ENCODE measurements around the gene ATP5PB. TPM values are rescaled to one million over a fixed set of nuclear protein-coding genes. Genes with fewer than 3 reads are reported as not detected.

ATP5PB gene
- total RNA-seq, 1 donor from 2014 or later: 142 TPM

GRCh38 chr1:111453706-111454105 is 4.4 kb downstream of the ATP5PB start:
- no peak for DNase-seq (ENCODE audit: extremely low spot score in 2 of 2)
- no peak overlapping the region for H3K27ac ChIP-seq
- no peaks in the 10 kb centered on the region for H3K9me3 ChIP-seq
- no peak for TF ChIP-seq CTCF (IDR thresholded peaks at IDR 0.05)
- TF ChIP-seq POLR2AphosphoS5 (IDR thresholded peaks at IDR 0.05; ENCODE audit: insufficient read depth in 1 of 2, low read depth in 1 of 2): no peak
- TF ChIP-seq POLR2A (IDR thresholded peaks at IDR 0.05): no peak
- H3K4me3 ChIP-seq: no peak overlapping the region
- intact Hi-C loops (cut with DNase I): no loop called here
- H3K36me3 ChIP-seq: peaks cover 0 to 49% of the 10 kb centered on the region in 2 donors
- peaks cover 50% of the 10 kb centered on the region for H3K4me1 ChIP-seq
- no peaks in the 10 kb centered on the region for H3K27me3 ChIP-seq

- no peaks in the 10 kb centered on the region for H3K27me3 ChIP-seq
- H3K36me3 ChIP-seq: peaks cover 0 to 60% of the 10 kb centered on the region in 2 donors
- H3K4me3 ChIP-seq: no peak overlapping the region
- no peak for TF ChIP-seq POLR2A (IDR thresholded peaks at IDR 0.05)
- no peak for TF ChIP-seq CTCF (IDR thresholded peaks at IDR 0.05)
- TF ChIP-seq POLR2AphosphoS5 (IDR thresholded peaks at IDR 0.05; ENCODE audit: insufficient read depth in 1 of 2, low read depth in 1 of 2): no peak
- no peak overlapping the region for H3K27ac ChIP-seq
- no peak for DNase-seq (ENCODE audit: extremely low spot score in 2 of 2)
- intact Hi-C loops (cut with DNase I): no loop called here
- H3K4me1 ChIP-seq: peaks cover 47% of the 10 kb centered on the region
- no peaks in the 10 kb centered on the region for H3K9me3 ChIP-seq
These were observed 5.8 kb downstream of the ATP5PB start for GRCh38 chr1:111454859-111455641.

- Histone ChIP-seq H3K4me1 (peaks cover 41% of the 10 kb centered on the region), H3K36me3 (peaks cover 0 to 63% of the 10 kb centered on the region in 2 donors), H3K27me3 (no peaks in the 10 kb centered on the region), H3K9me3 (no peaks in the 10 kb centered on the region), H3K27ac (no peak overlapping the region), H3K4me3 (no peak overlapping the region)
- DNase-seq (ENCODE audit: extremely low spot score in 2 of 2): no peak
- TF ChIP-seq POLR2AphosphoS5 (IDR thresholded peaks at IDR 0.05; ENCODE audit: insufficient read depth in 1 of 2, low read depth in 1 of 2) (no peak), POLR2A (IDR thresholded peaks at IDR 0.05) (no peak), CTCF (IDR thresholded peaks at IDR 0.05) (no peak)
- intact Hi-C loops (cut with DNase I): no loop called here
These were observed 6.4 kb downstream of the ATP5PB start for GRCh38 chr1:111455642-111456031.

- Histone ChIP-seq H3K4me3 (no peak overlapping the region), H3K27ac (no peak overlapping the region), H3K27me3 (no peaks in the 10 kb centered on the region), H3K9me3 (no peaks in the 10 kb centered on the region), H3K4me1 (no peaks in the 10 kb centered on the region), H3K36me3 (peaks cover 0 to 61% of the 10 kb centered on the region in 2 donors)
- no peak for DNase-seq (ENCODE audit: extremely low spot score in 2 of 2)
- TF ChIP-seq POLR2AphosphoS5 (IDR thresholded peaks at IDR 0.05; ENCODE audit: insufficient read depth in 1 of 2, low read depth in 1 of 2): no peak
- no peak for TF ChIP-seq CTCF (IDR thresholded peaks at IDR 0.05)
- no peak for TF ChIP-seq POLR2A (IDR thresholded peaks at IDR 0.05)
- intact Hi-C loops (cut with DNase I): no loop called here
These were observed 12.5 kb downstream of the ATP5PB start for GRCh38 chr1:111461765-111462164.

- no peak overlapping the region for H3K27ac ChIP-seq
These were observed 13.2 kb downstream of the ATP5PB start for GRCh38 chr1:111462370-111463028.

More at GRCh38 chr1:111462370-111463028, 13.2 kb downstream of the ATP5PB start:
- intact Hi-C loops (cut with DNase I): no loop called here
- TF ChIP-seq POLR2AphosphoS5 (IDR thresholded peaks at IDR 0.05; ENCODE audit: insufficient read depth in 1 of 2, low read depth in 1 of 2): no peak
- no peak for TF ChIP-seq CTCF (IDR thresholded peaks at IDR 0.05)
- H3K36me3 ChIP-seq: peaks cover 0 to 60% of the 10 kb centered on the region in 2 donors
- no peak for DNase-seq (ENCODE audit: extremely low spot score in 2 of 2)
- no peaks in the 10 kb centered on the region for H3K4me1 ChIP-seq
- H3K27me3 ChIP-seq: no peaks in the 10 kb centered on the region
- no peaks in the 10 kb centered on the region for H3K9me3 ChIP-seq
- H3K4me3 ChIP-seq: no peak overlapping the region

All from vagina (tissue), 2 donors.